Measurements from ENCODE around the gene MAP7D3.

DNA sequence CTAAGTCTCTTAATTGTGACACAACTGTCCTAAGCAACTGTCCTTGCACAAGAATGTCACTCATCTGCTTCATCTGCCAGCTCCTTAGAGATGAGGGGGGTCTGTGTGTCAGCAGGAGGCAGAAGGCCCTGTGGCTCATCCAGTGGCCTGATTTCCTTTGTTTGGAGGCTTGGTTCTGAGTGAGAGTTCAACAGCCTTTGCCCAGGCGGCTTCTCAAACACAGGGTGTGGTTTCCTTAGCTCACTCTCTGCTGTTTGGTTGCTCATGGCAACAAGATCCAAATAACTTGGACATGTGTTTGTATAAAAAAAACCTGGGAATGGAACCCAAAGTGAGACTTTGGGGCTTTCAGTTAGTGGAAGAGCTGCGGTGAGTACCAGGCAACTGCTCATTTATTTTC lies 46.6 kb downstream of the MAP7D3 start:
- TF ChIP-seq, protein P1, sequence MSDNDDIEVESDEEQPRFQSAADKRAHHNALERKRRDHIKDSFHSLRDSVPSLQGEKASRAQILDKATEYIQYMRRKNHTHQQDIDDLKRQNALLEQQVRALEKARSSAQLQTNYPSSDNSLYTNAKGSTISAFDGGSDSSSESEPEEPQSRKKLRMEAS (IDR thresholded peaks at IDR 0.05), result no peak
- TF ChIP-seq ASH2L (IDR thresholded peaks at IDR 0.05; ENCODE audit: low read length) (no peak), SUZ12 (IDR thresholded peaks at IDR 0.05; ENCODE audit: low read length) (no peak), YY1 (IDR thresholded peaks at IDR 0.05; ENCODE audit: low read depth, low read length) (no peak)
- TF ChIP-seq, protein P2, sequence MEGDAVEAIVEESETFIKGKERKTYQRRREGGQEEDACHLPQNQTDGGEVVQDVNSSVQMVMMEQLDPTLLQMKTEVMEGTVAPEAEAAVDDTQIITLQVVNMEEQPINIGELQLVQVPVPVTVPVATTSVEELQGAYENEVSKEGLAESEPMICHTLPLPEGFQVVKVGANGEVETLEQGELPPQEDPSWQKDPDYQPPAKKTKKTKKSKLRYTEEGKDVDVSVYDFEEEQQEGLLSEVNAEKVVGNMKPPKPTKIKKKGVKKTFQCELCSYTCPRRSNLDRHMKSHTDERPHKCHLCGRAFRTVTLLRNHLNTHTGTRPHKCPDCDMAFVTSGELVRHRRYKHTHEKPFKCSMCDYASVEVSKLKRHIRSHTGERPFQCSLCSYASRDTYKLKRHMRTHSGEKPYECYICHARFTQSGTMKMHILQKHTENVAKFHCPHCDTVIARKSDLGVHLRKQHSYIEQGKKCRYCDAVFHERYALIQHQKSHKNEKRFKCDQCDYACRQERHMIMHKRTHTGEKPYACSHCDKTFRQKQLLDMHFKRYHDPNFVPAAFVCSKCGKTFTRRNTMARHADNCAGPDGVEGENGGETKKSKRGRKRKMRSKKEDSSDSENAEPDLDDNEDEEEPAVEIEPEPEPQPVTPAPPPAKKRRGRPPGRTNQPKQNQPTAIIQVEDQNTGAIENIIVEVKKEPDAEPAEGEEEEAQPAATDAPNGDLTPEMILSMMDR (IDR thresholded peaks at IDR 0.05; ENCODE audit: control extremely low read depth in 1 of 3, insufficient read depth in 1 of 3, low read depth in 1 of 3, low read length in 3 of 3), result no peak
